HG03354 (cell line): ENCODE results near the gene C3orf33.

Experiments used
- ATAC-seq: cut with Tn5 transposase; IDR thresholded peaks from one replicate; pipeline ENCODE4 v1.9.1; 2021; ENCODE audit warnings: mild to moderate bottlenecking; ENCODE audit not compliant: unreplicated experiment, poor library complexity, severe bottlenecking

The C3orf33 gene

DNA sequence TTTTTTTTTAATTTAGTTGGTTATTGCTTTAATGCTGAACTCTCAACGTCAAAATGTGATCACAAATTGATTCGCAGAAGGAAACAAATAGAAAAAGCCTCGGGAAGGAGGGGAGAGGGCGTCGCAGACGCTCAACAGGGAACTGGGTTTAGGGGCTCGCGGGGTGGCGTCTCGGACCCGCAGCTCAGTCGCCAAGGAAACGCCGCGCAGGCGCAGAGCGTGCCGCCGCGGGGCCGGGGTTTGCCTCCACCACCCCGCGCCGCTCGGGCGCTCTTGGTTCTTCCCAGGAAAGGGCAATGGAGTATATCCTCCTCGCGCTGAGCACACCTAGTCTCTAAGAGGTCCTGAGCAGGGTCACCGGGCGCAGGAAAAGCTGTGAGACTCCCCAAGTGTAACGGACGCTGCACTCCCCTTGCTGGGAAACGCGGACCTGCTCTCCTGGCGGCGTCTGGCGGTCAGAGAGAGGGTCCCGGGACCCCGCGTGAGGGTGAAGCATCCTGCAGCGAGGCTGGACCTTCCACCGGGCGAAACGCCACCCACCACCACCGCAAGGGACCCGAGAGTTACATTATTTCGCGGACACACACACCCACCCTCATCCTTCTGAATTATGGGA lies 62.0 kb downstream of the C3orf33 start:
- peak; percentile 33 for ATAC-seq

GRCh38 chr3:155743606-155744005 lies 62.5 kb downstream of the C3orf33 start:
- ATAC-seq, result no peak

- no peak for ATAC-seq
Observed at GRCh38 chr3:155742349-155742965, 63.6 kb downstream of the C3orf33 start.

DNA sequence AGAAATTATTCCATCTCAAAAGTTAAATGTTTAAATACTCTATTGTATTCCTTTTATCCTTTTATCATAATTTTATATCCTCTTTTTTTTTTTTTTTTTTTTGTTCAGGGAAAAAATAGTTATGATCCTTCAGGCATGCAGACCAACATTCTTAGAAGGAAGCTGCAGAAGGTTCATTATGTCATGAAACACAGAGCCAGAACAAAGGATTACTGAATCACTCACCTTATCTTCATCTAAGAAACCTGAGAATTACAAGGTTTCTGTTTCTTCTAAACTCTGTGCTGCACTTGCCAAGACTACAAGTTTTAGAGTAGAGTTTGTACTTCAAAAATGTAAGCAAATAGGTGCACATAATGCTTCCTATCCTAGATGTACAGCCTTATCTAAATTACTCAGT lies 64.5 kb downstream of the C3orf33 start:
- no peak for ATAC-seq

DNA sequence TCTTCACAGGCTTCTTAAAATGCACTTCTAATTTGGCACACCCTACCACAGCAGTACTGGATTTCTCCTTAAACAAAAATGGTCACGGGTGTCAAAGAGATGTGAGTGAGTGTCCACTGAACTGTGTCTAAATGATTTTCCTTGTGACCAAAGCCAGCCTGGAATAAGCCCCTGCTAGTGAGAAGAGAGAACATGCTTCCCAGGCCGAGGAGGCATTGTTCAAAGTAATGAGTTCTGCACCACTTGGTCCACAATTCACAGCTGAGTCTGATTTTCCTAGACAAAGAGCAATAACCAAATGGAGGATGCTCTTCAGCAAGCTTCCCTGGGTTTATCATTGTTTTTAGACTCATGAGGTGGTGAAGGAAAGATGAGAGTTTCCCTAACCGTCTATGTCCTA lies 65.0 kb downstream of the C3orf33 start:
- no peak for ATAC-seq

DNA sequence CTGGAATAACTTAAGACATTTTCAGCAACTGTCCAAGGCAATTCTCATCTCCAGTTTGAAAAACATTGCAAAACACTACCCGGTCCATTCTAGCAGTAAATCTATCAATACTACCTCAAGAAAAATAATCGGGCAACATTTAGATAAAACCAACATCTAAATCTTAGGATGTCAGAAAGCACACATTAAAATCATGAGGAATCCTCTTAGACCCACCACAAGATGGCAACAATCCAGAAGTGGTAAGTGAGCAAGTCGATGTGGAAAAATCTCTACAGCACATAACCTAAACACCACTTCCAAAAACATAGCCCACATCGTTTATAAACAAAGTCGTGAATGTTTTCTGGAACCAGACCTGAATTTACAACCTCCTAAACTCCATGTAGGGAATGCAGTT lies 66.9 kb downstream of the C3orf33 start:
- no peak for ATAC-seq

DNA sequence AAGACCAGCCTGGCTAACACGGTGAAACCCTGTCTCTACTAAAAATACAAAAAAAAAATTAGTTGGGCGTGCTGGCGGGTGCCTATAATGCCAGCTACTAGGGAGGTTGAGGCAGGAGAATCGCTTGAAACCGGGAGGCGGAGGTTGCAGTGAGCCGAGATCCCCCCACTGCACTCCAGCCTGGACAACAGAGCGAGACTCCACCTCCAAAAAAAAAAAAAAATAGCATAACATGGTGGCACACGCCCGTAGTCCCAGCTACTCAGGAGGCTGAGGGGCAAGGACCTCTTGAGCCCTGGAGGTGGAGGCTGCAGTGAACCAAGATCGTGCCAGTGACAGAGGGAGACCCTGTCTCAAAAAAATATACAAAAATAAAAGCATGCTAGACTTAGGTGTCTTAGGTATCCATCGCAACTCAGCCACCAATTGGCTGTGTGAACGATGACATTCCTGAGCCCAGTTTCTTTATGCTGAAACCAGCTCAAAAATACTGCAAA lies 67.5 kb downstream of the C3orf33 start:
- no peak for ATAC-seq

- peak; percentile 96 for ATAC-seq
Observed at GRCh38 chr3:155737844-155738460, 68.1 kb downstream of the C3orf33 start.

DNA sequence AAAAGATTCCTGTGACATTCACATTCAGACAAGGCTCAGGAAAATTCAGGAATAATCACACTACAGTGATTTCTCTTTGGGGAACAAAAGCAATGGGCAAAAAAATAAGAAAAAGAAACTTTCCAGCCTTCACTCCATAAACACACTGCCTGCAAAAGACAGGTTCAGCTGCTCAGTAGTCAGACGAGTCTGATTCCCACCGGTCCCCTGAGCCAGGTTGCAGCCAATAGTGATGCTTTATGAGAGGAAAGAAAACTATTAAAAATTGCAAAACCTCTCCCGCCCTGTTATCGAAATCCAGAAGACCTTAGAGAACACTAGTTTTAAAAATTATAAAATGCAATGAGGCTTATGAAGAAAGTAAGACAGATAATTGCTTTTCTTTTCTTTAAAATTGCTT lies 69.7 kb downstream of the C3orf33 start:
- ATAC-seq, result no peak

DNA sequence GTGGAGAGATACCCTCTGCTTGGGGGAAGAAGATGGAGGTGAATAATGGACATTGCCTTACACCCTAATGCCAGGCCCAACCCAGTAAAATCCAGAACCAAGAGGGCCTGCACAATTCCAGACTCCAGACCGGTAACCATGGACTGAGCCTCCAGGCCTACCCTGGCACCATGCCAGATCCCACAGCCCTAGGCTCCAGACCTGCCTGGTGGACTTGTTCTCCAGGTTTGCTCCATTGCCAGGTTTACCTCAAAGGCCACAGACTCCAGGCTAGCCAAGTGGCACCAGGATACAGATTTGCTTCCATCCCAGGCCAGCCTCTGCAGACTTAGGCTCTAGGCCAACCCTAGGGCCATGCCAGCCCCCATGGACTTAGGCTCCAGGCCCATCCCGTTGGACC lies 75.2 kb downstream of the C3orf33 start:
- ATAC-seq, result no peak

GRCh38 chr3:155727836-155728235 lies 78.2 kb downstream of the C3orf33 start:
- no peak for ATAC-seq

GRCh38 chr3:155714295-155714718 lies 91.8 kb downstream of the C3orf33 start:
- ATAC-seq, result no peak
